Keratinocyte (primary cell): Measurements from ENCODE around the gene CD69.

Experiments
- CTCF ChIP-seq, 3 experiments: IDR thresholded peaks in 1 of 3; conservative IDR thresholded peaks in 1 of 3; optimal IDR thresholded peaks in 1 of 3; 2 replicates in 2 of 3; 3 replicates in 1 of 3; pipeline versions ENCODE3 to v1.5.1; 2011; ENCODE audit warnings: low read length in 3 of 3, mild to moderate bottlenecking in 3 of 3, moderate library complexity in 2 of 3, control low read depth in 1 of 3, inconsistent platforms in 1 of 3; ENCODE audit not compliant: insufficient read depth in 2 of 3; ENCODE audit errors: extremely low read depth in 1 of 3
- EZH2 ChIP-seq: IDR thresholded peaks from one replicate; pipeline ENCODE4 v1.6.1; 2012; ENCODE audit warnings: inconsistent platforms, mild to moderate bottlenecking, low read length, moderate library complexity

- TF ChIP-seq CTCF (optimal IDR thresholded peaks at IDR 0.05 in 1 of 3, IDR thresholded peaks at IDR 0.05 in 1 of 3, conservative IDR thresholded peaks at IDR 0.05 in 1 of 3; ENCODE audit: extremely low read depth in 1 of 3, insufficient read depth in 2 of 3, low read length in 3 of 3) (no peak), EZH2 (no peak)
These were observed 7.6 kb downstream of the CD69 start for GRCh38 chr12:9753073-9753472.
